Measurements from ENCODE around the gene FRS3.

FRS3 gene

DNA sequence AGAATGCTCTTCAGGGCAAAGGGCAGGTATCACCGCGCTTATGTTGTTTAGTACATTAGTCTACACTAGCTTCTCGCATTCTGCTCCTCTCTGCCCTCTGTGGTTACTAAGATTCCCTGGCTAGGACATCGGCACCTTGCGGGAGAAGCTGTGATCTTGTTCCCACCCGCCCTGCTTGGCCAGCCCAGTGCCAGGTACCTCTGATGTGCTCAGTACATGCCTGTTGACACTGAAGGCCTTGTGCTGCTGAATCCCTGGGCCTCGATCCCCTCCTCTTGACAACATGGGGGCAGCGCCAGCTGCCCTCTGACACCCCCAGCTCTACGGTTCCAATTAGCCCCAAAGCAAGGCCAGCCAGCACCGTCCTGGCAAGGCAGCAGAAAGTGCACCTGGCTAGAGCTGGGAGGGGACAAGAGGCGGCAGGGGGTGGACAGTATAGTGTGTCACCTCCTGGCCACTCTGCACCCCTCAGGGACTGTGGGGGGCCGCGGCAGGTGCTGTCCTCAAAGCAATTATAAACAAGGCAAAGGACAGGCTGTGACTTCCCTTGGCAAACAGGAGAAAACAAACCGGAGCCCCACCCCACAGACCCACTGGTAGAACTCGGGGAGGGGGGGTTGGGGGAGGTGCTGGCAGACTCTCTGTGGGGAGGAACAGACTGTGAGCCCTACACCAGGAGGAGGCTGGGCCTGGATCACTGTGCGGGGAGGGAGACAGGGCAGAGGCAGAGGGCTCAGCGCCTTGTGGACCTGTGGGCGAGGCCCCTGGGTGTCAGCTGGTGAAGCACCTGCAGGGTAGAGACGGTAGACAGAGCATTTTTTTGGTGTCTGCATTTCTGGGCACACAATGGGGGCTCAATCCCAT, 51.4 kb downstream of the FRS3 start:
- no peak for DNase-seq (ENCODE audit: low read depth in 2 of 2)

DNA sequence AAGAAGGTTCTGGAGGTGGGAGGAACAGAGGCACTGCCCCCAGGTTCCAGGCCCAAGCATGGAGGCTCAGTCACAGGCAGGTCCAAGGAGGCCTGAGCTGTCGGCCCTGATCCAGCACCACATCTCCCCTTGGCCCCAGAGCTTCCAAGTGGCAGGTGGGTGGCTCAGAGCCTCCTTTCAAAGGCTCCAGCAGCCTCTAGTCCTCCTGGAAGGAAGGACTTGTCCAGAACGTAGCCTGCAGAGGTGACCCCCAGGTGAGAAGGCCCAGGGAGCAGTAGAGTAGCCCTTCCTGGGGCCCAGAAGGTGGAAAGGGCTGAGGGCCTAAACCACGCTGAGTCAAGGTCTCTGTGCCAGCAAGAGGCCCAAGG, 52.0 kb downstream of the FRS3 start:
- no peak for DNase-seq (ENCODE audit: low read depth in 2 of 2)

DNA sequence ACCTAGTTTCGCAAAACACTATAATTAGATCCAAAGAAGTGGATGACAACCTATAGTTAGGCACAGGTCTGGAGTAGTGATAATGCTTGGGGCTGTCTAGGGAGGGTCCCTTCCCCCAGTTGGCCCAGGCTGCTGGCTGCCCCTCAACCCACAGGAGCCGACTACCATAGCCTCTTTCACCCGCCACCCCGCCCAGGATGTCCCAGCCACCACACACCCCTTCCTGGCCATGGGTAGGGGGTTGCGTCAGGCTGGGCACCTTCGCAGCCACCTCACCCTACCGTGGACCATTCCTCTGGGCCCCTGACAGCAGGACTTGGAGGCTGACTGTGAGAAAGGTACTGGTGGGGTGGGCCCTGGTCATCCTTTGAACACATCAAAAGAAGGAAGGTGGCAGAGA, 52.8 kb downstream of the FRS3 start:
- no peak for DNase-seq (ENCODE audit: low read depth in 2 of 2)

DNA sequence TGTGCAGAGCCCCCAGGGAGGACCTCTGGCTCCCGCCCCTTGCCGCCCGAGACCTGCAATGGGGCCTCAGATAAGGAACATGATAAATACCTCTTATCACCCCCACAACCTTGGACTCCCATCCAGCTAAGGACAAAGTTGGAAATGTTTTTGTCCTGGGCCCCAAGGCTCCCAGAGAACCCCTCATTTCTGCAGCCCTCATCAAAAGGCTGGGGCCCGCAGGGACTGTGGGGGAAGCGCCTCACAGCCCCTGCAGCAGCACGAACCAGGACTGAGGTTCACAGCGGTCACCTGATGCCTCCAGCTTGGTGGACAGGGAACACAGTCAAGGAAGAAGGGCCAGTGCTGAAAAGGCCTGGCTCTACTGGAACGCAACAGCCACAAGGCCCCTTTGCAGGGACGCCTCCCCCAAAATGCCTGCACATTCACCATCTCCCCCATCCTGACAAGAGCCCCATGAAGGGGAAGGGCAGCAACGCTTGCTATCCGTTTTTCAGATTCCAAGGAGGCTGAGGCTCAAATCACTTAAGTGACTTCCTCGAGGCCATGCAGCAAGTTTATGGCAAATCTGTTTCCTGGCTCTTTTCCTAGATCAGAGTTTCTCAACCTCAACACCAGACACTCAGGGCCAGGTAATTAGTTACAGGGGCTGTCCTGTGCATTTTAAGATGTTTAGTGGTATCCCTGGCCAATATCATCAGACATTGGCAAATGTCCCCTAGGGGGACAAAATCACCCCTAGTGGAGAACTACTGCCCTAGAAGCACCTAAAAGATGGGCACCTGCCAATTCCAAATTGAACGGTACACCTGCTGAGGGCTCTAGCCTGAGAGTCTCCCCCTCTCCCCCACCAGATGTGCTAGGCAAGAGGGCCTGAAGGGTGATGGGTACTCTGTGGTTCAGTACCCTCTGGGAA, 54.9 kb downstream of the FRS3 start:
- no peak for DNase-seq (ENCODE audit: low read depth in 2 of 2)

DNA sequence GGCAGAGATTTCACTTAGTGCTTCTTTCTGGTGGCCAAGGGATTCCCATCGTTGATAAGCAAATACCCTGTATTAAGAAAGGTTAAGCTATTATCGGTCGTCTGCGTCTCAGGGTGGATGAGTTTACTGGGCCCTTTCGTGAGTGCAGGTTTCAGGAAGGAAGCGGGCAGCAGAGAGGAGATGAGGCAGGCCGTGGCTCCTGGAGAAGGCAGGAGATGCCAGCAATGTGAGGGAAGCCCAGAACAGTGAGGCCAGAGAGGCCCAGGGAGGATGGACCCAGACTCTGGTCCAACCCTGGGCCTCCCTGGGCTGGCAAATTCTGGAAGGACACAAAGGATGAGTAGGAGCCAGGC, 55.5 kb downstream of the FRS3 start:
- no peak for DNase-seq (ENCODE audit: low read depth in 2 of 2)

DNA sequence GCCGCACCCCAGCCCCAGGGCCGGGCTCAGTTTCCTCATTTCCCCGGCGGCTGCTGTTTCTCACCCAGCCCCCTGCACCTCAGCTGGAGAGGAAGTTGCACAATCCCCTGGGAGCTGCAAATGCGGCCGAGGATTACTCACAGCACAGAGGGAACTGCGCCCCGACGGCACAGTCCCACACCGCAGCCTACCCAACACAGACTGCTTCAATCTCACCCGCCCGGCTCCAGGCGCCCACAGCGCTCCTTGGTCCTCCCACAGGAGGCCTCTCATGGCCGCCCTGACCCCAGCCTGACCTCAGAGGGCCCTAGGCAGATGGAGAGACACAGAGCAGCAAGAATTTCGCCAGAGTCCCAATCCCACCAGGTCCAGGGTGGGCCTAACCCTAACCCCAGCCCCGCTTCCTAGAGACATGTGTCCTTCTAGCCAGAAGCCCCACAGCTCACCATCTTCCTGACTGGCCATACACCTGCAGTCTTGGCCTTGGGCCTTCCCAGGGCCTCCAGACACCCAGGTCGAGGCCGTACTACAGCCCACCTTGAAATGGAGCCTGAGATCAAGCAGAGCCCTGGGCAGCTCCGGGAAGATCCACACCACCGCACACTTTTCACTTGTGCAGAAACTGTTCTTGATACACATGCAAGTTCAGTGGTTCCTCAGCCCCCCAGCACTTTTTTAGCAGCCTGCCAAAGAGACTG, 56.0 kb downstream of the FRS3 start:
- no peak for DNase-seq (ENCODE audit: low read depth in 2 of 2)

DNA sequence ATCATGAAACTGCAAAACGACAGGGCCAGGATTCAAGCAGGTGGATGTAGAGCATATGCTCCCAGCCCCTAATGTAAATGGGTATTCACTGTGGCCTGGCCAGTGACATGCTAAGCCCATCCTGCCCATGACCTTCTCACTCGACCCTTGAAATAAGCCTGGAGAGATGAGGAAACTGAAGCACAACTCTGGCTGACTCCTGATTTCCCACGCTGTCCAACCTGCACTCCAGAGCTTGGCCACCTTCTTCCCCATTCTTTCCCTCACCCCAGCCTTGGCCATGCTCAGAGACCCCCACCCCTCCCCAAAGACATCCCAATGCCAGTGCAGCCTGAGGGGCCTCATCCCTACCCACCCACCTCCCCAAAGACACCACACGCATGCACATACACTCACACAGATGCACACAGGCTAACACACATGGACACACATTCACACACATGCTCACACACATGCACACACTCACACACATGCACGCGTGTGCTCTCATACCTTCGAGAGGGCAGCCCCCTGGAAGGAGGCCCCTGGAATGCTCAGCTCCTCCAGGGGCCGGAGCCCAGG, 56.7 kb downstream of the FRS3 start:
- no peak for DNase-seq (ENCODE audit: low read depth in 2 of 2)

DNA sequence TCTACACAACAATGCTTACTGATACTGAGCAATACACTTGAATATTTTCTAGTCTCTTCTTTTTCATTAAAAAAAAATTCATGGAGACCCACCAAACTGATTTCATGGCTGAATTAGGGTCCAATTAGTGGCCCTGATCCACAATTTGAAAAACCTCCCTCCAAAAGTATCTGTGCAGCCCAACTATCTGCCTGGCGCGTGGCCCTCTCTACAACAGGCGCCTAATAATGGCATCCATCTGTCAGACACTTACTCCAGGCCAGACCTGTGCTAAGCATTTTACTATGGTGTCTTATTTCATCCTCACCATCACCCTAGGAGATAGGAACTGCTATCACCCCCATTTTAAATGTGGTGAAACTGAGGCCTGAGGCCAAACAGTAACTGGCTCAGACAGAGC, 58.3 kb downstream of the FRS3 start:
- no peak for DNase-seq (ENCODE audit: low read depth in 2 of 2)

DNA sequence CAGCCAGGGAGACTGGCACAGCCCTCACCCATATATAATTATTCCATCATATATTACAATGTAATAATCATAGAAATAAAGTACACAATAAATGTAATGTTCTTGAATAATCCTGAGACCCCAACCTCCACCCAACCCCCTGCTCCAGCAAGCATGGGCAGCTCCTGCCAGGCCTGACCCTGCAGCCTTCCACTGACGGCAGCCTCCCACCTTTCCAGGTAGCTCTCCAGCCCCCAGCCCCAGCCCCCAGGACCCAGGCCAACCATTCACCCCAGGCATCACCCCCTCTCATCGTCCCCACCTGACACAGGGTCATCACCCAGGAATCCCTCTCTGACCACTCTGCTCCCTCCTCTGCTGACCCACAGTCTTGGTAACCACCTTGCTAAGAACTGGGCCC, 58.9 kb downstream of the FRS3 start:
- DNase-seq (ENCODE audit: low read depth in 2 of 2) = no peak

DNA sequence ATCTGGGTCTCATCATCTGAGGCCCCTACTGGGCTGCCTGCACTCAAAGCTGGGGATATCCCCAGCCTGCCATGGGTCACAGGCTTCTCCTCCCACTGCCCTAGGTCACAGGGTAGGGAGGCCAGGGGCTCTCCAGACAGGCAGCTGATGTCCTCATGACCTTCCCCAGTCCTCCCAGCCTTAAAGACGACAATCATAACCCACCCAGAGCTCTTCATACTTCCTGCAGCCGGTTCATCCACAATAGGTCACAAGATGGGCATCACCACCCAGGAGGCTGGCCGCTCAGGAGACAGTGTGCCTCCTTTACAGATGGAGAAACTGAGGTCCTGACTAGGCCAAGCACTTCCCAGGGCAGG, 59.5 kb downstream of the FRS3 start:
- no peak for DNase-seq (ENCODE audit: low read depth in 2 of 2)

Data from stimulated activated CD8-positive, alpha-beta memory T cell treated with anti-CD3 and anti-CD28 coated beads, Interleukin-2, amount 100 ng/mL, for 1 hour (primary cell).